ENCODE results near the gene HECTD4.

- TF ChIP-seq ZFP91 (CRISPR knock-in tag; IDR thresholded peaks at IDR 0.05) (no peak), ZNF668 (CRISPR knock-in tag; IDR thresholded peaks at IDR 0.05) (no peak), FUS (optimal IDR thresholded peaks at IDR 0.05; ENCODE audit: low read depth, low read length) (no peak), POU5F1 (IDR thresholded peaks at IDR 0.05; ENCODE audit: borderline replicate concordance, low read depth, low read length, partially characterized antibody) (no peak), RFX7 (CRISPR knock-in tag; IDR thresholded peaks at IDR 0.05) (no peak), NFIC (IDR thresholded peaks at IDR 0.05) (no peak), DNMT1 (IDR thresholded peaks at IDR 0.05) (no peak), ZNF140 (CRISPR knock-in tag; IDR thresholded peaks at IDR 0.05) (no peak)
These were observed 206.7 kb downstream of the HECTD4 start for GRCh38 chr12:112175361-112176155.

Measured in K562 (cell line).